Islet of Langerhans (tissue), 1 donor: ENCODE results near the gene ZBTB22.
"Not testable (repeated sequence)": the region's sequence is repeated elsewhere in the genome, so short reads cannot be mapped to it uniquely, and the experiment has no call there.

Source experiments
- FAIRE-seq: peaks from one replicate; lab custom pipeline; 2011; peaks lifted over from hg19 to GRCh38; lab: Jason Lieb, UNC

ZBTB22 gene

GRCh38 chr6:33277663-33278391 is 39.7 kb downstream of the ZBTB22 start:
- FAIRE-seq, result no peak

- FAIRE-seq, result no peak
These were observed 40.5 kb downstream of the ZBTB22 start, which contains the start of gene B3GALT4 for GRCh38 chr6:33276864-33277662. Gene B3GALT4, plus strand, starts transcription at chr6:33277123. Its CDS starts 297 bp downstream, at chr6:33277420.

GRCh38 chr6:33276581-33276863 is 41.0 kb downstream of the ZBTB22 start:
- no peak for FAIRE-seq

GRCh38 chr6:33275795-33276580 is 41.6 kb downstream of the ZBTB22 start:
- FAIRE-seq, result not testable (repeated sequence)

- no peak for FAIRE-seq
These were observed 43.3 kb downstream of the ZBTB22 start for GRCh38 chr6:33273924-33274902.

GRCh38 chr6:33273129-33273923 is 44.2 kb downstream of the ZBTB22 start:
- FAIRE-seq, result no peak

- no peak for FAIRE-seq
These were observed 45.0 kb downstream of the ZBTB22 start for GRCh38 chr6:33272275-33273128.

GRCh38 chr6:33271468-33272274 is 45.9 kb downstream of the ZBTB22 start, which contains the start of the genes RPS18 and VPS52:
Gene RPS18, plus strand, starts transcription at chr6:33272075. Its CDS starts 45 bp downstream, at chr6:33272120.
Gene VPS52, minus strand, starts transcription at chr6:33271876. Its CDS starts 201 bp downstream, at chr6:33271675.
- FAIRE-seq, result no peak

- no peak for FAIRE-seq
These were observed 46.5 kb downstream of the ZBTB22 start for GRCh38 chr6:33271117-33271467.
